CD8-positive, alpha-beta memory T cell (primary cell): Measurements from ENCODE around the gene PXT1. TPM values are rescaled to one million over a fixed set of nuclear protein-coding genes. Genes with fewer than 3 reads are reported as not detected.

Source experiments
- CTCF ChIA-PET: fragments of 350-600 bp; sonication (Branson Sonifier 250); formaldehyde crosslinking; loops from one replicate; lab custom pipeline; 2021; ENCODE audit warnings: antibody characterized with exemption; lab: Charles Lee
- POLR2A ChIA-PET: fragments of 350-600 bp; sonication (Branson Sonifier 250); formaldehyde crosslinking; loops from one replicate; lab custom pipeline; 2021; ENCODE audit warnings: antibody characterized with exemption; lab: Charles Lee
- DNase-seq, 5 donors: peaks; one replicate each; pipeline versions ENCODE4 v3.0.0 to v3.0.0-alpha.2; 2020 to 2022; ENCODE audit warnings: mixed read lengths in 1 of 5
- H3K27ac ChIP-seq: one replicate; pipeline ENCODE4 v1.7.0; 2013; ENCODE audit warnings: low read depth, mild to moderate bottlenecking, low read length, moderate library complexity
- H3K27me3 ChIP-seq: 2 replicates; pipeline ENCODE4 v1.7.0; 2013; ENCODE audit warnings: low read length, mild to moderate bottlenecking; ENCODE audit not compliant: insufficient read depth, poor library complexity, severe bottlenecking
- H3K36me3 ChIP-seq: 2 replicates; pipeline ENCODE4 v1.7.0; 2013; ENCODE audit warnings: mild to moderate bottlenecking, low read length, moderate library complexity; ENCODE audit not compliant: insufficient read depth
- H3K4me1 ChIP-seq: 2 replicates; pipeline ENCODE4 v1.7.0; 2013; ENCODE audit warnings: mild to moderate bottlenecking, low read length, moderate library complexity; ENCODE audit not compliant: insufficient read depth
- H3K4me3 ChIP-seq: 2 replicates; pipeline ENCODE4 v1.7.0; 2013; ENCODE audit warnings: mild to moderate bottlenecking, low read length
- H3K9me3 ChIP-seq: 2 replicates; pipeline ENCODE4 v1.7.0; 2013; ENCODE audit warnings: mild to moderate bottlenecking, low read length
- H3K27ac Mint-ChIP-seq, 8 donors: one replicate each; pipeline ENCODE4 v1.8.0; 2020 to 2021; ENCODE audit warnings: mixed read lengths in 8 of 8, mild to moderate bottlenecking in 6 of 8, inconsistent platforms in 3 of 8, moderate library complexity in 3 of 8
- H3K27me3 Mint-ChIP-seq, 2 donors: one replicate each; pipeline ENCODE4 v1.8.0; 2020 to 2021; ENCODE audit warnings: mixed read lengths in 2 of 2, mild to moderate bottlenecking in 1 of 2, moderate library complexity in 1 of 2
- H3K36me3 Mint-ChIP-seq, 3 donors: one replicate each; pipeline ENCODE4 v1.8.0; 2020 to 2021; ENCODE audit warnings: mixed read lengths in 3 of 3, inconsistent platforms in 1 of 3, mild to moderate bottlenecking in 1 of 3
- H3K4me1 Mint-ChIP-seq, 3 donors: one replicate each; pipeline ENCODE4 v1.8.0; 2020 to 2021; ENCODE audit warnings: mixed read lengths in 3 of 3, inconsistent platforms in 1 of 3, mild to moderate bottlenecking in 1 of 3
- H3K4me3 Mint-ChIP-seq, 7 donors: one replicate each; pipeline ENCODE4 v1.8.0; 2020 to 2021; ENCODE audit warnings: mixed read lengths in 7 of 7, mild to moderate bottlenecking in 6 of 7, moderate library complexity in 4 of 7, inconsistent platforms in 2 of 7
- H3K9me3 Mint-ChIP-seq, 5 donors: one replicate each; pipeline ENCODE4 v1.8.0; 2020 to 2022; ENCODE audit warnings: mixed read lengths in 5 of 5, mild to moderate bottlenecking in 3 of 5, moderate library complexity in 2 of 5, inconsistent platforms in 1 of 5
- polyA plus RNA-seq: library from polyadenylated mRNA; unstranded; fragments of 300-500 nt; fragmentation: Illumina TruSeq; gene quantifications from one replicate; pipeline ENCODE4 v1.2.3, GENCODE V29; 2021
- total RNA-seq, 2 experiments: library from RNA; stranded (reverse); gene quantifications; one replicate each; pipeline ENCODE4 v1.2.3, GENCODE V29; 2021

Gene PXT1
- total and polyA plus RNA-seq, 3 experiments from 2014 or later = 0.20 TPM; not detected in 2

- Histone ChIP-seq H3K4me3 (peak within 1 kb of the TSS; percentile 89), H3K27me3 (peaks cover 6% of the 10 kb centered on the region), H3K36me3 (no peaks in the 10 kb centered on the region), H3K27ac (peak within 1 kb of the TSS; percentile 43), H3K9me3 (no peaks in the 10 kb centered on the region), H3K4me1 (peaks cover 15% of the 10 kb centered on the region)
- peaks cover 0 to 5% (median 0%) of the 10 kb centered on the region in 3 donors for H3K36me3 Mint-ChIP-seq
- H3K4me1 Mint-ChIP-seq = peaks cover 21 to 29% (median 23%) of the 10 kb centered on the region in 3 donors
- no peaks in the 10 kb centered on the region for H3K9me3 Mint-ChIP-seq
- H3K27me3 Mint-ChIP-seq = peaks cover 5 to 20% of the 10 kb centered on the region in 2 donors
- ChIA-PET CTCF (interaction anchor here (1.1 to 2.0 kb wide), 2 partner anchors 293 to 372 kb away, joined by 3 to 4 read pairs; no protein-coding TSS in a partner anchor), POLR2A (interaction anchor here (0.6 kb wide), 1 partner anchor 362 kb away, joined by 3 read pairs; no protein-coding TSS in a partner anchor)
- H3K27ac Mint-ChIP-seq = peak within 1 kb of the TSS; percentile 61 to 90 (median 84)
- H3K4me3 Mint-ChIP-seq = peak within 1 kb of the TSS; percentile 89 to 95 (median 93)
- peak in 4 of 5 donors; percentile 7 to 63 (median 24) for DNase-seq
Measured at GRCh38 chr6:36387440-36388303, 55.0 kb downstream of the PXT1 start, which contains the start of gene ETV7. Gene ETV7, minus strand, starts transcription at chr6:36387669. Its CDS starts 128 bp downstream, at chr6:36387541.

DNA sequence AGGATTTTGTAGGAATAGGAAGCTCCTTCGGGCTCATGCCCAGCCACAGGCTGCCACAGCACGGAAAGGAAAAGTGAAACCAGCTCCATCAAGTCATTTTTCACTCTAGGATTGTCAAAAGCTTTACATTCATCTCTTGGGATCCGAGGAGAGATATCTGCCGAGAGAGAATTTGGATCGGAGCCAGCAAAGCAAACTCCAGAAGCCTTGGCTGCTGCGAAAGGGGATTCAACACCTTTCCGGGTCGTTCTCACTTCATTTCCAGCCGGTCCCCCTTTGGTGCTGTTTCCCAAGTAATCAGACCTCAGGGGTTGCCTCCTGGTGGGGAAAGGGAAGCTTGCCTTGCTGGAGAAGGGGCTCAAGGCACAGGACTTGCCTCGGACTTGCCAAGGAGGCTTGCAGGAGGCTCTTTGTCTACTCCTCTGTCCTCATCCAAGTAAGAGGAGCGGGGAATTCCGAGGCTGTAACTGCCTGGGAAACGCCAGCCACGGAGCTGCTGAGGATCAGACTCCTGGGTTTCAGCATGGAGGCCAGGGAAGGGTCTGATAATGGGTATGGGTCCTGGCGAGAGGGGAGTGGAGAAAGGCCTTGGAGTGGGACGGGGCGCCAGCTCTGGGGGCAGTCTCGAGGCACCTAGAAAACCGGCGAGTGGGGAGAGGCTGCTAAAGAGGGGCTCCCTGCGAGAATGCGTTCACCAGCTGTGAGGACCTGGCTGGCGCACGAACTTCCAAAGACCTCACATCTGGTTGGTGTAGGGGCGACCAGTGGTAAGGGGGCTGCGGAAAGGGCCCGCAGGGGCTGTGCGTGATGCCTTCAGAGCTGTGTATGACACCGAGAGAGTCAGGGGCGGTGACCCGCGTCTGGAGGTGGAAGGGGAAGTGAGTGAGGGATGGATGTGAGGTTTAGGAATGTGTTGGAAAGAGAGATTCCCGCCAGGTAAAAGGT, 55.9 kb downstream of the PXT1 start:
- Mint-ChIP-seq H3K9me3 (no peaks in the 10 kb centered on the region), H3K4me3 (peak overlapping the region; percentile 89 to 95 (median 93)), H3K36me3 (peaks cover 0 to 5% (median 0%) of the 10 kb centered on the region in 3 donors), H3K27ac (peak overlapping the region; percentile 48 to 90 (median 84)), H3K27me3 (peaks cover 5 to 16% of the 10 kb centered on the region in 2 donors), H3K4me1 (peaks cover 21 to 29% (median 23%) of the 10 kb centered on the region in 3 donors)
- Histone ChIP-seq H3K9me3 (no peaks in the 10 kb centered on the region), H3K27me3 (peaks cover 6% of the 10 kb centered on the region), H3K36me3 (no peaks in the 10 kb centered on the region), H3K4me1 (peaks cover 15% of the 10 kb centered on the region), H3K27ac (peak overlapping the region; percentile 43), H3K4me3 (peak overlapping the region; percentile 89)
- CTCF ChIA-PET = interaction anchor here (1.0 to 1.1 kb wide), 2 partner anchors 85 to 373 kb away, joined by 3 to 4 read pairs; no protein-coding TSS in a partner anchor
- POLR2A ChIA-PET = interaction anchor here (0.6 kb wide), 1 partner anchor 363 kb away, joined by 3 read pairs; no protein-coding TSS in a partner anchor
- peak in 3 of 5 donors; percentile 5 to 53 (median 7) for DNase-seq

DNA sequence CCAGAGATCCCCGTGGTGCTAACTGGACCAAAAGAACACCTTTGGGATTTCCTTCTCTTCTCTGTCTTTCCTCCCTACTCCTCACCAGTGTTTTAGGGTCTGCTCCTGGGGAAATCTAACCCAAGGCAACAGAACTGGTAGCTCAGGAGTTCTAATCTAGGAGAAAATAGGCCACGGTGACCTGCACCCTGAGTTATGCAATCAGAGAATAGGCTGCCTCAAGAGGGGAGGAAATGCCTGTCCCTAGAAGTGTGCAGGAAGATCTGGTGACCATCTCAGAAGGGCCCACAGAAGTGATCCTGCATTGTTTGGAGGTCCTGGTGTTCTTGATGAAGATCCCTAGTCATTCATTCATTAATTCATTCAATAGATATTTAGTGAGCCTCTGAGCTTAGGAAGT, 58.6 kb downstream of the PXT1 start:
- CTCF ChIA-PET = no interaction called here

GRCh38 chr6:36383606-36384005, 59.0 kb downstream of the PXT1 start:
- Mint-ChIP-seq H3K4me1 (peaks cover 21 to 29% (median 25%) of the 10 kb centered on the region in 3 donors), H3K9me3 (no peaks in the 10 kb centered on the region), H3K36me3 (peaks cover 0 to 5% (median 0%) of the 10 kb centered on the region in 3 donors), H3K27ac (peak overlapping the region in 1 of 8 donors; percentile 47), H3K4me3 (no peak overlapping the region), H3K27me3 (peaks cover 5 to 11% of the 10 kb centered on the region in 2 donors)
- Histone ChIP-seq H3K4me1 (peaks cover 15% of the 10 kb centered on the region), H3K36me3 (no peaks in the 10 kb centered on the region), H3K9me3 (no peaks in the 10 kb centered on the region), H3K27me3 (peaks cover 6% of the 10 kb centered on the region), H3K27ac (no peak overlapping the region), H3K4me3 (no peak overlapping the region)
- ChIA-PET CTCF (no interaction called here), POLR2A (no interaction called here)
- DNase-seq = no peak

More for the DNA sequence above, 58.6 kb downstream of the PXT1 start:
- Mint-ChIP-seq H3K36me3 (peaks cover 0 to 5% (median 0%) of the 10 kb centered on the region in 3 donors), H3K27me3 (peaks cover 5 to 11% of the 10 kb centered on the region in 2 donors), H3K27ac (no peak overlapping the region), H3K4me3 (peak overlapping the region in 1 of 7 donors; percentile 83), H3K4me1 (peaks cover 21 to 29% (median 23%) of the 10 kb centered on the region in 3 donors), H3K9me3 (no peaks in the 10 kb centered on the region)
- peaks cover 15% of the 10 kb centered on the region for H3K4me1 ChIP-seq
- H3K4me3 ChIP-seq = no peak overlapping the region
- H3K36me3 ChIP-seq = no peaks in the 10 kb centered on the region
- POLR2A ChIA-PET = no interaction called here
- no peaks in the 10 kb centered on the region for H3K9me3 ChIP-seq
- no peak overlapping the region for H3K27ac ChIP-seq
- H3K27me3 ChIP-seq = peaks cover 6% of the 10 kb centered on the region
- DNase-seq = no peak

DNA sequence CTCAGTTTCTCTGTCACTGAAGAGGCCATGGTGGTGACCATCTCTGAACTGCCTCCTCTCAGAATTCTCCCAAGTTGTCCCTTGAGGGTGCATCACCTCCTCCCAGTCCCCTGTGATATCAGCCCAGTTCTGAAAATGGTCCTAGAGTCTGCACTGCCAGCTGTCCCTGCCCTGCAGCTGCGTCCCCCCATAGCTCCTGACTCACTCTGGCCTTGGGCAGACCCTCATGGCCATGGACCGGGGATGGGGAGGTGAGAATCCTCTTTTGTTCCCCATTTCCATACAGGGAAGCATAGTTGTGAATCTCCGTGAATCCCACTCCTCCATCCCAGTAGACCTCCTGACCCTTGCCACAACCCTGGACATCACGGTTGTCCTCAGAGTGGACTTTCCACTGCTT, 59.7 kb downstream of the PXT1 start:
- Histone ChIP-seq H3K27ac (no peak overlapping the region), H3K9me3 (no peaks in the 10 kb centered on the region), H3K36me3 (no peaks in the 10 kb centered on the region), H3K4me1 (peaks cover 11% of the 10 kb centered on the region), H3K4me3 (no peak overlapping the region), H3K27me3 (peaks cover 6% of the 10 kb centered on the region)
- no peak for DNase-seq
- CTCF ChIA-PET = no interaction called here
- Mint-ChIP-seq H3K27ac (peak overlapping the region in 2 of 8 donors; percentile 11 to 47), H3K9me3 (no peaks in the 10 kb centered on the region), H3K36me3 (peaks cover 0 to 5% (median 0%) of the 10 kb centered on the region in 3 donors), H3K4me3 (no peak overlapping the region), H3K4me1 (peaks cover 17 to 31% (median 25%) of the 10 kb centered on the region in 3 donors), H3K27me3 (peaks cover 0 to 9% of the 10 kb centered on the region in 2 donors)
- POLR2A ChIA-PET = no interaction called here

- Mint-ChIP-seq H3K4me1 (peaks cover 10 to 27% (median 18%) of the 10 kb centered on the region in 3 donors), H3K27me3 (peaks cover 0 to 2% of the 10 kb centered on the region in 2 donors), H3K36me3 (no peaks in the 10 kb centered on the region), H3K27ac (peak overlapping the region in 2 of 8 donors; percentile 14 to 17), H3K4me3 (no peak overlapping the region), H3K9me3 (no peaks in the 10 kb centered on the region)
- Histone ChIP-seq H3K27me3 (no peaks in the 10 kb centered on the region), H3K9me3 (no peaks in the 10 kb centered on the region), H3K27ac (no peak overlapping the region), H3K4me1 (peaks cover 7% of the 10 kb centered on the region), H3K4me3 (no peak overlapping the region), H3K36me3 (no peaks in the 10 kb centered on the region)
- ChIA-PET POLR2A (no interaction called here), CTCF (interaction anchor here (1.0 kb wide), 1 partner anchor 22 kb away, joined by 3 read pairs; no protein-coding TSS in a partner anchor)
- DNase-seq = no peak
Measured at GRCh38 chr6:36381502-36382389, 60.9 kb downstream of the PXT1 start.

- POLR2A ChIA-PET = no interaction called here
- no peaks in the 10 kb centered on the region for H3K27me3 ChIP-seq
- Mint-ChIP-seq H3K9me3 (no peaks in the 10 kb centered on the region), H3K27ac (peak overlapping the region in 1 of 8 donors; percentile 45), H3K4me3 (no peak overlapping the region), H3K27me3 (no peaks in the 10 kb centered on the region), H3K4me1 (peaks cover 1 to 14% (median 6%) of the 10 kb centered on the region in 3 donors), H3K36me3 (peaks cover 0 to 2% (median 0%) of the 10 kb centered on the region in 3 donors)
- no peak overlapping the region for H3K27ac ChIP-seq
- no peak for DNase-seq
- no peaks in the 10 kb centered on the region for H3K4me1 ChIP-seq
- no peaks in the 10 kb centered on the region for H3K36me3 ChIP-seq
- H3K4me3 ChIP-seq = no peak overlapping the region
- no peaks in the 10 kb centered on the region for H3K9me3 ChIP-seq
- CTCF ChIA-PET = no interaction called here
Measured at GRCh38 chr6:36380166-36380565, 62.5 kb downstream of the PXT1 start.
